ENCODE data around the gene ARFGEF3. TPM values are rescaled to one million over a fixed set of nuclear protein-coding genes. Genes with fewer than 3 reads are reported as not detected.

The ARFGEF3 gene
- total RNA-seq, 1 experiment from 2014 or later, result 20.1 TPM

GRCh38 chr6:138296381-138296780 lies 134.6 kb downstream of the ARFGEF3 start:
- peaks cover 21% of the 10 kb centered on the region for H3K36me3 Mint-ChIP-seq
- ChIA-PET POLR2A (no interaction called here), CTCF (interaction anchor here (0.5 kb wide), 1 partner anchor 523 kb away, joined by 3 read pairs; no protein-coding TSS in a partner anchor)
- no peak overlapping the region for H3K27ac Mint-ChIP-seq
- ATAC-seq (no peak), DNase-seq (ENCODE audit: low spot score) (no peak)
- no peaks in the 10 kb centered on the region for H3K9me3 Mint-ChIP-seq
- H3K4me1 Mint-ChIP-seq, result peaks cover 6% of the 10 kb centered on the region
- H3K4me3 Mint-ChIP-seq, result no peak overlapping the region
- TF ChIP-seq KAT7 (CRISPR knock-in tag; IDR thresholded peaks at IDR 0.05; ENCODE audit: borderline replicate concordance) (no peak), E2F4 (CRISPR knock-in tag; IDR thresholded peaks at IDR 0.05; ENCODE audit: borderline replicate concordance, low read depth) (no peak), ZNF425 (CRISPR knock-in tag; conservative IDR thresholded peaks at IDR 0.05) (no peak), ZNF317 (CRISPR knock-in tag; IDR thresholded peaks at IDR 0.05; ENCODE audit: borderline replicate concordance, low read depth) (no peak), CREB1 (CRISPR knock-in tag; IDR thresholded peaks at IDR 0.05) (no peak), RELA (CRISPR knock-in tag; IDR thresholded peaks at IDR 0.05; ENCODE audit: borderline replicate concordance) (no peak), USF1 (CRISPR knock-in tag; IDR thresholded peaks at IDR 0.05) (no peak), SOX15 (CRISPR knock-in tag; IDR thresholded peaks at IDR 0.05) (no peak), ZSCAN18 (CRISPR knock-in tag; IDR thresholded peaks at IDR 0.05) (no peak), E2F5 (CRISPR knock-in tag; IDR thresholded peaks at IDR 0.05) (no peak), OVOL2 (CRISPR knock-in tag; IDR thresholded peaks at IDR 0.05; ENCODE audit: borderline replicate concordance) (no peak), ZNF138 (CRISPR knock-in tag; conservative IDR thresholded peaks at IDR 0.05) (no peak), ZNF232 (CRISPR knock-in tag; IDR thresholded peaks at IDR 0.05) (no peak), CDX4 (CRISPR knock-in tag; IDR thresholded peaks at IDR 0.05; ENCODE audit: borderline replicate concordance) (no peak), ZNF281 (CRISPR knock-in tag; IDR thresholded peaks at IDR 0.05) (no peak), TEAD4 (CRISPR knock-in tag; IDR thresholded peaks at IDR 0.05) (no peak), SMAD4 (CRISPR knock-in tag; IDR thresholded peaks at IDR 0.05) (no peak)
- H3K27me3 Mint-ChIP-seq (ENCODE audit: low read depth), result no peaks in the 10 kb centered on the region
